ACHN (cell line): ENCODE data around the gene MUC21.
A peak's percentile ranks its signal among the peaks of the same experiment; 100 is the strongest.
"Not testable (repeated sequence)": the region's sequence is repeated elsewhere in the genome, so short reads cannot be mapped to it uniquely, and the experiment has no call there.

ENCODE experiments used
- DNase-seq: peaks from one replicate; pipeline ENCODE4 v3.0.0-alpha.2; 2015
- in situ Hi-C: cut with HindIII; loops from 2 replicates; pipeline ENCODE4 v1.10.0; 2017; ENCODE audit warnings: low sequenced_read_pairs, low pct_ligation_motif_present, low pct_unique_long_range_greater_than_20kb

The MUC21 gene

GRCh38 chr6:31001281-31001888, 17.9 kb downstream of the MUC21 start:
- in situ Hi-C loops = no loop called here
- DNase-seq = no peak

GRCh38 chr6:31002471-31002870, 19.0 kb downstream of the MUC21 start:
- in situ Hi-C loops = no loop called here
- no peak for DNase-seq

- in situ Hi-C loops = no loop called here
- DNase-seq = no peak
Observed at GRCh38 chr6:31004794-31005193, 21.3 kb downstream of the MUC21 start.

- in situ Hi-C loops = no loop called here
- no peak for DNase-seq
Observed at GRCh38 chr6:31005249-31006020, 21.9 kb downstream of the MUC21 start.

GRCh38 chr6:31007694-31008093, 24.2 kb downstream of the MUC21 start:
- in situ Hi-C loops = no loop called here
- DNase-seq = peak; percentile 94

GRCh38 chr6:31008165-31008564, 24.6 kb downstream of the MUC21 start:
- in situ Hi-C loops = no loop called here
- DNase-seq = peak; percentile 46

- in situ Hi-C loops = no loop called here
- no peak for DNase-seq
Observed at GRCh38 chr6:31009731-31010130, 26.2 kb downstream of the MUC21 start.

GRCh38 chr6:31010393-31011060, 27.0 kb downstream of the MUC21 start, which contains the start of gene MUC22:
MUC22 (plus strand) TSS chr6:31010474; CDS start chr6:31010707, 233 bp downstream.
- DNase-seq = peak; percentile 29
- in situ Hi-C loops = no loop called here

GRCh38 chr6:31011153-31011552, 27.6 kb downstream of the MUC21 start:
- in situ Hi-C loops = no loop called here

GRCh38 chr6:31016659-31017299, 33.3 kb downstream of the MUC21 start:
- DNase-seq = no peak
- in situ Hi-C loops = no loop called here

More at GRCh38 chr6:31011153-31011552, 27.6 kb downstream of the MUC21 start:
- DNase-seq = no peak

- in situ Hi-C loops = not testable (repeated sequence)
Observed at GRCh38 chr6:31017436-31017835, 33.9 kb downstream of the MUC21 start.

GRCh38 chr6:31020057-31020456, 36.5 kb downstream of the MUC21 start:
- in situ Hi-C loops = no loop called here
- no peak for DNase-seq

More at GRCh38 chr6:31017436-31017835, 33.9 kb downstream of the MUC21 start:
- not testable (repeated sequence) for DNase-seq

GRCh38 chr6:31020631-31021255, 37.2 kb downstream of the MUC21 start:
- DNase-seq, in situ Hi-C loops: not testable (repeated sequence)

- DNase-seq, in situ Hi-C loops: not testable (repeated sequence)
Observed at GRCh38 chr6:31021705-31022531, 38.4 kb downstream of the MUC21 start.

- in situ Hi-C loops = no loop called here
- no peak for DNase-seq
Observed at GRCh38 chr6:31025595-31025994, 42.1 kb downstream of the MUC21 start.

GRCh38 chr6:31031095-31031494, 47.6 kb downstream of the MUC21 start:
- in situ Hi-C loops = no loop called here
- DNase-seq = no peak

GRCh38 chr6:31033075-31033474, 49.6 kb downstream of the MUC21 start:
- DNase-seq = no peak
- in situ Hi-C loops = no loop called here
